ENCODE results near the gene BCKDHB. TPM values are rescaled to one million over a fixed set of nuclear protein-coding genes. Genes with fewer than 3 reads are reported as not detected.
"Not testable (repeated sequence)": the region's sequence is repeated elsewhere in the genome, so short reads cannot be mapped to it uniquely, and the experiment has no call there.

BCKDHB gene
- total RNA-seq, 1 donor: 11.7 TPM

GRCh38 chr6:80226699-80227098 is 120.2 kb downstream of the BCKDHB start:
- no peak overlapping the region for H3K4me3 ChIP-seq (ENCODE audit: low read depth, low read length)
- DNase-seq (ENCODE audit: low read depth): no peak
- no peak for TF ChIP-seq CTCF (IDR thresholded peaks at IDR 0.05; ENCODE audit: insufficient read depth, low read depth, low read length)

DNA sequence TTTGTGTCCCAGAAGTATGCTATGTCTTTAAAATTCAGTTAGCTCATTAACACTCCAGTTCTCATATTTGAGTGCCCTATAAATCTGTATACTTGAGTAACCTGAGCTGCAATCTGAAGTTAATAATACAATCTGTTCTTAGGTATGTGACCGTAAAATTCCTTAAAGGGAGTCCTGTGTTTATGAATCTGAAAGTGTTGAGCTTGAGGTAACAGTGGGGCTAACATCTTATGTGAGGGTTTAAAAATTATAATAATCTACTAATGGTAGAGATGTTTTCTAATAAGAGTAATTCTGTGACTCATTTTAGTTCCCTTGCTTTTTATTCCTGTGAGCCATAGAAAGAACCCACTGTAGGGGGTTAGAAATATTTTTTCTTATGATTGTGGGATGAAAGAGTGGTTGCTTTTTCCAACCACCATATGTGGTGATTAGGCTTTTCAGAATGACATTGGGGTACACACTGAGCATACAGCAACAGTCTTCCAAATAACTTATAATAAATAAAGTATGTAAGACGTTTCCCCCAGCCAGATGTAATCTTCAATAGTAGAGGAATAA is 121.2 kb downstream of the BCKDHB start:
- no peak for TF ChIP-seq CTCF (IDR thresholded peaks at IDR 0.05; ENCODE audit: insufficient read depth, low read depth, low read length)
- no peak for DNase-seq (ENCODE audit: low read depth)
- no peak overlapping the region for H3K4me3 ChIP-seq (ENCODE audit: low read depth, low read length)

DNA sequence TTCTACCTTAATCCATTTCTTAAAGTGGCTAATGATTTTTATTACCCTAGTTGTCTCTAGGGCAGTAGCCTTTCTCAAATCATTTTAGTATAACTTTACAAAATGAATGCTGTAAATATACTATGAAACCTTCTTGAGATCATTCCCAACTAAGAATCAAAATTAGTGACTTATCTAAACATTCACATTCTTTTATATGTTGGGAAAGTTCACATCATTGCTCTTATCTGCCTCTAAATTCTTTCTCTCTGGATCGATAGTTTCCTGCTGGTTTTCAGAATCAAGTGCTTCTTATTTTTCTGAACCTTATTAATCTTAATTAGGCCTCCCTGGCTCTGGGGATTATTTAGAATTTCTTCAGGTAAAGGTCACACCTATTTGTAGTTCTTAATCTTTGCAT is 126.8 kb downstream of the BCKDHB start:
- no peak overlapping the region for H3K4me3 ChIP-seq (ENCODE audit: low read depth, low read length)
- no peak for DNase-seq (ENCODE audit: low read depth)
- TF ChIP-seq CTCF (IDR thresholded peaks at IDR 0.05; ENCODE audit: insufficient read depth, low read depth, low read length): no peak

GRCh38 chr6:80233958-80234357 is 127.5 kb downstream of the BCKDHB start:
- no peak overlapping the region for H3K4me3 ChIP-seq (ENCODE audit: low read depth, low read length)
- TF ChIP-seq CTCF (IDR thresholded peaks at IDR 0.05; ENCODE audit: insufficient read depth, low read depth, low read length): no peak
- no peak for DNase-seq (ENCODE audit: low read depth)

GRCh38 chr6:80234401-80234800 is 127.9 kb downstream of the BCKDHB start:
- no peak for DNase-seq (ENCODE audit: low read depth)
- no peak overlapping the region for H3K4me3 ChIP-seq (ENCODE audit: low read depth, low read length)
- no peak for TF ChIP-seq CTCF (IDR thresholded peaks at IDR 0.05; ENCODE audit: insufficient read depth, low read depth, low read length)

- no peak for DNase-seq (ENCODE audit: low read depth)
- TF ChIP-seq CTCF (IDR thresholded peaks at IDR 0.05; ENCODE audit: insufficient read depth, low read depth, low read length): no peak
- H3K4me3 ChIP-seq (ENCODE audit: low read depth, low read length): no peak overlapping the region
These were observed 128.4 kb downstream of the BCKDHB start for GRCh38 chr6:80234908-80235307.

DNA sequence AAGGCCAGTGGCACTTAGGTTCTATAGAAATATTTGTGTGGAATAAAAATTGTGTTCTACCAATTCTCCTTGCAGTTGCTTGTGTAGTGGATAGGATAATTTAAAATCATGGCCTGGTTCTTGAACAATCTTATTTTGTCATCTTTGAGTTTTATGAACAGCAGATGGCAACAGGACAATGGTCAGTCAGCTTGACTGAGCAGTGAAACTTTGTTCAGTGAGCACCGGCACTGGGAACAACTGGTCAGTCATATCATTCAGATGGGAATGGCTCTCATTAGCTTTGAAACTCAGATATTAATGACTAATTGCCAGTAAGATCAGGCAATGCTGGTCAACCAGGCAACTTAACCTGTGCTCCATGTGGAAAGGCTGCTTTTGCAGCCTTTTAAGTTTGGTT is 129.2 kb downstream of the BCKDHB start:
- no peak overlapping the region for H3K4me3 ChIP-seq (ENCODE audit: low read depth, low read length)
- DNase-seq (ENCODE audit: low read depth): no peak
- TF ChIP-seq CTCF (IDR thresholded peaks at IDR 0.05; ENCODE audit: insufficient read depth, low read depth, low read length): no peak

- not testable (repeated sequence) for DNase-seq (ENCODE audit: low read depth); H3K4me3 ChIP-seq (ENCODE audit: low read depth, low read length)
These were observed 132.3 kb downstream of the BCKDHB start for GRCh38 chr6:80238754-80239153.

Measured in fibroblast of villous mesenchyme (primary cell).